HepG2 (cell line): ENCODE results near the gene SAMD10. TPM values are rescaled to one million over a fixed set of nuclear protein-coding genes. Genes with fewer than 3 reads are reported as not detected.
A peak's percentile ranks its signal among the peaks of the same experiment; 100 is the strongest.

Source experiments
- ARNT2 ChIP-seq: sonication (generic); formaldehyde crosslinking; IDR thresholded peaks from 2 replicates; pipeline ENCODE4 v1.8.0; 2022; ENCODE audit warnings: mild to moderate bottlenecking, low read depth, missing genetic modification reagents, moderate library complexity
- CREB1 ChIP-seq, 2 experiments: fragments of 450-650 bp in 1 of 2; IDR thresholded peaks; 2 replicates each; pipeline ENCODE4 v1.6.1; 2016 to 2017; ENCODE audit warnings: control low read depth in 1 of 2, mild to moderate bottlenecking in 1 of 2, missing compliant biosample characterization in 1 of 2, missing genetic modification characterization in 1 of 2
- FLYWCH1 ChIP-seq: sonication (generic); formaldehyde crosslinking; IDR thresholded peaks from 2 replicates; pipeline ENCODE4 v1.8.1; 2023; ENCODE audit warnings: mild to moderate bottlenecking, missing genetic modification reagents
- HNRNPL ChIP-seq: fragments of 200-400 bp; formaldehyde crosslinking; IDR thresholded peaks from 2 replicates; pipeline ENCODE4 v1.6.1; 2017; ENCODE audit warnings: mild to moderate bottlenecking, low read depth, low read length
- KDM3A ChIP-seq: IDR thresholded peaks from 2 replicates; pipeline ENCODE4 v1.6.1; 2018; ENCODE audit warnings: low read depth, missing compliant biosample characterization
- PRDM15 ChIP-seq: sonication (generic); formaldehyde crosslinking; IDR thresholded peaks from 2 replicates; pipeline ENCODE4 v1.4.0; 2020; ENCODE audit warnings: missing genetic modification reagents
- TCF7L2 ChIP-seq: IDR thresholded peaks from 2 replicates; pipeline ENCODE4 v1.6.1; 2011; ENCODE audit warnings: mild to moderate bottlenecking, low read depth, low read length, moderate library complexity
- TERF1 ChIP-seq: sonication (generic); formaldehyde crosslinking; IDR thresholded peaks from 2 replicates; pipeline ENCODE4 v1.8.0; 2022; ENCODE audit warnings: mild to moderate bottlenecking, missing genetic modification reagents, moderate library complexity
- ZNF180 ChIP-seq: sonication (generic); formaldehyde crosslinking; IDR thresholded peaks from 2 replicates; pipeline ENCODE4 v1.4.0; 2020; ENCODE audit warnings: low read depth, missing genetic modification reagents, borderline replicate concordance
- ZNF3 ChIP-seq: IDR thresholded peaks from 2 replicates; pipeline ENCODE4 v1.7.0; 2017; ENCODE audit warnings: inconsistent platforms
- ZNF362 ChIP-seq: sonication (generic); formaldehyde crosslinking; IDR thresholded peaks from 2 replicates; pipeline ENCODE4 v1.4.0; 2020; ENCODE audit warnings: missing genetic modification reagents, mild to moderate bottlenecking, borderline replicate concordance
- ZNF580 ChIP-seq: IDR thresholded peaks from 2 replicates; pipeline ENCODE4 v1.6.1; 2016; ENCODE audit warnings: low read depth, borderline replicate concordance
- ZNF646 ChIP-seq: sonication (generic); formaldehyde crosslinking; IDR thresholded peaks from 2 replicates; pipeline ENCODE4 v1.9.0; 2021; ENCODE audit warnings: mild to moderate bottlenecking, missing genetic modification reagents
- ZNF720 ChIP-seq: sonication (generic); formaldehyde crosslinking; IDR thresholded peaks from 2 replicates; pipeline ENCODE4 v1.4.0; 2020; ENCODE audit warnings: missing genetic modification reagents
- polyA plus RNA-seq, 8 experiments: library from polyadenylated mRNA; depleted of rRNA in 3 of 8; stranded (reverse) in 7 of 8; unstranded in 1 of 8; fragments of >200 nt; fragmentation: Illumina TruSeq in 4 of 8; extraction: Trizol in 4 of 8; gene quantifications; 2 replicates each; pipeline versions ENCODE4 v1.2.1 to v1.2.3, GENCODE V29; 2011 to 2016; ENCODE audit warnings: low read depth in 4 of 8, missing spikeins in 1 of 8, mixed read lengths in 1 of 8; ENCODE audit not compliant: insufficient read depth in 1 of 8
- total RNA-seq, 5 experiments: library from RNA; depleted of rRNA; stranded (reverse); fragments of >200 nt; fragmentation: Illumina TruSeq; extraction: Trizol; gene quantifications; 2 replicates each; pipeline ENCODE4 v1.2.3, GENCODE V29; 2016; ENCODE audit warnings: low read depth in 1 of 5

SAMD10 gene
- total and polyA plus RNA-seq, 2 of the 13 experiments (the other 11 are each of a cell fraction or from before 2014, with no cell fraction given): 6.1 to 11.0 TPM

GRCh38 chr20:64024141-64024990, 44.9 kb upstream of the SAMD10 start (continued):
- peak; percentile 98 for TF ChIP-seq HNRNPL
- TF ChIP-seq TERF1 (CRISPR knock-in tag): 0 out of 2 replicates have a peak, but pooled peaks have one; percentile 78
- 0 out of 2 replicates have a peak, but pooled peaks have one; percentile 44 for TF ChIP-seq ZNF180 (CRISPR knock-in tag)
- TF ChIP-seq TCF7L2: peak; percentile 79; the same call in 1 of the 2 replicates
- TF ChIP-seq CREB1 (IDR thresholded peaks at IDR 0.05): 0 out of 2 replicates have a peak, but pooled peaks have one; percentile 12
- TF ChIP-seq CREB1 (CRISPR knock-in tag; IDR thresholded peaks at IDR 0.05): no peak; the same call in 1 of the 2 replicates
- 0 out of 2 replicates have a peak, but pooled peaks have one; percentile 76 for TF ChIP-seq ARNT2 (CRISPR knock-in tag)
- no peak for TF ChIP-seq ZNF720 (CRISPR knock-in tag)
- 0 out of 2 replicates have a peak, but pooled peaks have one; percentile 33 for TF ChIP-seq PRDM15
- no peak; the same call in 1 of the 2 replicates for TF ChIP-seq KDM3A (CRISPR knock-in tag)
- no peak for TF ChIP-seq ZNF580 (CRISPR knock-in tag)
- no peak for TF ChIP-seq FLYWCH1 (CRISPR knock-in tag)
- peak; percentile 53; the same call in 1 of the 2 replicates for TF ChIP-seq ZNF362 (CRISPR knock-in tag)
- TF ChIP-seq ZNF646 (CRISPR knock-in tag): 0 out of 2 replicates have a peak, but pooled peaks have one; percentile 11
- TF ChIP-seq ZNF3 (CRISPR knock-in tag): no peak
